GM12864 (cell line): ENCODE measurements around the gene MED29.
A peak's percentile ranks its signal among the peaks of the same experiment; 100 is the strongest.

Experiments used
- DNase-seq: peaks from one replicate; pipeline ENCODE4 v3.0.0-alpha.2; 2011; ENCODE audit warnings: low read depth
- H3K4me3 ChIP-seq: 2 replicates; pipeline ENCODE4 v1.5.1; 2011; ENCODE audit warnings: mild to moderate bottlenecking, low read depth, low read length, control low read depth
- TF ChIP-seq, protein P1 (sequence below): IDR thresholded peaks from 2 replicates; pipeline ENCODE4 v1.5.1; 2011; ENCODE audit warnings: low read depth, mild to moderate bottlenecking, moderate library complexity, low read length, control low read depth, inconsistent platforms; ENCODE audit errors: missing control alignments

The MED29 gene

DNA sequence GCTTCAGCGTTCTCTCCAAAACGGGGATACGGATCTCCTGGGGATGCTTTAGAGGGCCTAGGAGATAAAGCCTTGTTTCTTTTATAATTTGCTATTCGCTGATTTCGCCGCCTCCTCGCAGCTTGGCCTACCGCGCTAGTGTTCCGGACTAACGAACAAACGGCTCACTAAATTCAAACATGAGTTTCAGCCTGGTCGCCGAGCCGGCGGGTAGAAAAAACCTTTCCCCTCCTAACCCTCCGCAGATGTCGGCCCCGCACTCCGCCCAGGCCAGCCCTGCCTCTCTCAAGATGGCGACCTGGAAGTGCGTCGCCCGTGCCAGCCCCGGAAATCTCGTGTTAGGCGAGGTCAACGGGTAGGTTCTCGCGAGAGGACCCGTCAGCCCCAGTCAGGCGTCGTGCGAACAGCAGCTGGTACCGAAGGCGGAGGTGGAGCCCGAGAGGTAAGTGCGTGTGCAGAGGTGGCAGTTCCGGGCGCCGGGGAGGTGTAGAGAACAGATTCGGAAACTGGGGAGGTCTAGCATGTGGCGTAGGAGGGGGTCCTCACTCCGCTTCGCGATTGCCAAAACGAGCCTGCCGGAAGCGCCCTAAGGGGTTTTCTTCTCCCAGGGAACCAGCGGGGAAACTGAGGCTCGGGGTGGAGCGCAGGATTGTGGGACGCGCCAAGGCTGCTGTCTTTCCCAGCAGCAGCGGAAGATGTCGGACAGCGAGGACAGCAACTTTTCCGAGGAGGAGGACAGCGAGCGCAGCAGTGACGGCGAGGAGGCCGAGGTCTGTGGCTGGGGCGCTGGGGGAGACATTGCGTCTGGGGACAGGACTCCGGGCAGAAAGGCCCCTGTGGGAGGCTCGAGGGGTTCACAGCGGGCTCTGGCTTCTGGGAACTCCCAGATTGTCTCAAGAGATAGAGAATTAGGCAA, 54.3 kb downstream of the MED29 start, which contains the start of gene SUPT5H:
SUPT5H (plus strand) TSS at position 387 of the 916 bp plus-strand sequence; CDS start at position 696, 309 bp downstream.
- TF ChIP-seq, protein P1, sequence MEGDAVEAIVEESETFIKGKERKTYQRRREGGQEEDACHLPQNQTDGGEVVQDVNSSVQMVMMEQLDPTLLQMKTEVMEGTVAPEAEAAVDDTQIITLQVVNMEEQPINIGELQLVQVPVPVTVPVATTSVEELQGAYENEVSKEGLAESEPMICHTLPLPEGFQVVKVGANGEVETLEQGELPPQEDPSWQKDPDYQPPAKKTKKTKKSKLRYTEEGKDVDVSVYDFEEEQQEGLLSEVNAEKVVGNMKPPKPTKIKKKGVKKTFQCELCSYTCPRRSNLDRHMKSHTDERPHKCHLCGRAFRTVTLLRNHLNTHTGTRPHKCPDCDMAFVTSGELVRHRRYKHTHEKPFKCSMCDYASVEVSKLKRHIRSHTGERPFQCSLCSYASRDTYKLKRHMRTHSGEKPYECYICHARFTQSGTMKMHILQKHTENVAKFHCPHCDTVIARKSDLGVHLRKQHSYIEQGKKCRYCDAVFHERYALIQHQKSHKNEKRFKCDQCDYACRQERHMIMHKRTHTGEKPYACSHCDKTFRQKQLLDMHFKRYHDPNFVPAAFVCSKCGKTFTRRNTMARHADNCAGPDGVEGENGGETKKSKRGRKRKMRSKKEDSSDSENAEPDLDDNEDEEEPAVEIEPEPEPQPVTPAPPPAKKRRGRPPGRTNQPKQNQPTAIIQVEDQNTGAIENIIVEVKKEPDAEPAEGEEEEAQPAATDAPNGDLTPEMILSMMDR, result no peak
- H3K4me3 ChIP-seq, result peak within 1 kb of the TSS; percentile 94
- DNase-seq, result peak; percentile 98

DNA sequence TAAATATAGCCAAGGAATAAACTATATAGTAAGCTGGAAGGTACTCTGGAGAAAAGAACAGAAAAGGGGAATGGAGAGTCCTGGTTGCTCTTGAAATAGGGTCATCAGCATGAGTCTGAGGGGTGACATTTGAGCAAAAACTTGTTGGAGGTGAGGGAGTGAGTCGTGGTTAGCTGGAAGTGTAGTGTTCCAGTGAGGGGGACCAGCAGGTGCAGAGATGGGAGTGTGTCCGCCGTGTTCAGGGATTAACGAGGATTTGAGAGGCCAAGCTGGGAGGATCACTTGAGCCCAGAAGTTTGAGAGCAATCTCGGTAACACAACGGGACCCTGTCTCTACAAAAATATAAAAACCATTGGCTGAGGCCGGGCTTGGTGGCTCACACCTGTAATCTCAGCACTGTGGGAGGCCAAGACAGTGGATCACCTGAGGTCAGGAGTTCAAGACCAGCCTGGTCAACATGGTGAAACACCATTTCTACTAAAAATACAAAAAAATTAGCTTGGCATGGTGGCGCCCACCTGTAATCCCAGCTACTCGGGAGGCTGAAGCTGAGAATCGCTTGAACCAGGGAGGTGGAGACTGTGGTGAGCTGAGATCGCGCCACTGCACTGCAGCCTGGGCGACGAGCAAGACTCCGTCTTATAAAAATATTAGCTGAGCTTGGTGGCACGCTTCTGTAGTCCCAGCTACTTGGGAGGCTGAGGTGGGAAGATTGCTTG, 55.3 kb downstream of the MED29 start:
- TF ChIP-seq, protein P1, result no peak
- H3K4me3 ChIP-seq, result peak overlapping the region; percentile 94
- DNase-seq, result no peak

DNA sequence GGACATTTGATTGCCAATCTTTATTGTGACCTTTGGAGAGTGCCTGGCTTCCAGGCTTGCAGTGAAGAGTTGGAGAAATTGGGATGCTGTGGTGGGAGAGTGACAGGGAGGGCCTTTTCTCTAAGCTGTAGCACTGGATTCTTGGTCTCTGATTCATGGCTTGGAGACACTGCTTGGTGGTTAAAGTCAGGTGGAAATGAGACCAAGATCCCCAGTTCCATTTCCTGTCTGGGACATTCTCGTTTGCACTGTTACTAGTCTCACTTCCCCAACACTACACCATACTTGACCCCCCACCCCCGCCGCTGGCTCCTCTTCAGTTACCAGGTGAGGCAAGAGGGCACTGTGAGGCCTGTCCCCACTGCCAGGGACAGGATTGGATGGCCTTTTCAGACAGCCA, 57.1 kb downstream of the MED29 start:
- peak; percentile 53 for DNase-seq
- peak overlapping the region; percentile 94 for H3K4me3 ChIP-seq
- TF ChIP-seq, protein P1, result no peak

DNA sequence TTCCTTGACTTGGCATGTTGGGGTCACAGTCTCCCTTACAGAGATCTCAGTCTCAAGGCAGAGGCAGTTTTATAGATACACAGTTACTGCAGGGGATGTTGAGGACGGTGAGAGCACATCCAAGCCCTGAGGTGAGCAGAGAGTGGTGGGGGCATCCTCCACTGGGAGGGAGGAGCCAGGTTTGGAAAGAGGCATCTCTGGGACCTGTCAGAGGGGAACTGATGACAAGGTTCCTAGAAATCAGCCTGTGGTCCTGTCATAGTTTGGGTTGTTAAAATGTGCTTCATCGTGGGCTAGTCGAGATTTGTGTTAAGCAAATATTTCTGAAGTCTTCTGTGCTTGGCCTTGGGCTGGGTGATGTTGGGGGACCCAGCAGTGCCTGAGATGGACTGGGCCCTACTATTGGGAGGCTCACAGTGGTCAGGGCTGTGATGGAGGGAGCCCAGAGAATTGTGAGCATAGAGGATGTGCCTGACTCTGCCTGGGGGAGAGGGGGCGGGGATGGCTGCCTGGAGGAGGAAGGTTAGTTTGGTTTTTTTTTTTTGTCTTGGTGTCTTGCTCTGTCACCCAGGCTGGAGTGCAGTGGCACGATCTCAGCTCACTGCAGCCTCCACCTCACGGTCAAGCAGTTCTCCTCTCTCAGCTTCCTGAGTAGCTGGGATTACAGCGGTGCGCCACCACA, 58.1 kb downstream of the MED29 start:
- DNase-seq, result no peak
- TF ChIP-seq, protein P1, result no peak
- no peak overlapping the region for H3K4me3 ChIP-seq
